Activated naive CD4-positive, alpha-beta T cell treated with anti-CD3 and anti-CD28 coated beads, Interleukin-2, amount 50 U/mL, for 16 hours (primary cell): ENCODE measurements around the gene MTUS2.

ENCODE experiments used
- DNase-seq: peaks from one replicate; pipeline ENCODE4 v3.0.0-alpha.2; 2020

Gene MTUS2

GRCh38 chr13:29464105-29464679, 644.1 kb downstream of the MTUS2 start:
- no peak for DNase-seq

GRCh38 chr13:29465741-29466293, 645.7 kb downstream of the MTUS2 start:
- DNase-seq = no peak

- DNase-seq = no peak
Measured at GRCh38 chr13:29471551-29471950, 651.4 kb downstream of the MTUS2 start.

GRCh38 chr13:29472332-29472961, 652.3 kb downstream of the MTUS2 start:
- DNase-seq = peak; percentile 38

- DNase-seq = no peak
Measured at GRCh38 chr13:29473166-29473565, 653.0 kb downstream of the MTUS2 start.

GRCh38 chr13:29474991-29475390, 654.9 kb downstream of the MTUS2 start:
- no peak for DNase-seq

GRCh38 chr13:29476046-29476445, 655.9 kb downstream of the MTUS2 start:
- DNase-seq = no peak

- no peak for DNase-seq
Measured at GRCh38 chr13:29479716-29480492, 659.8 kb downstream of the MTUS2 start.

- no peak for DNase-seq
Measured at GRCh38 chr13:29480893-29481525, 660.9 kb downstream of the MTUS2 start.

- no peak for DNase-seq
Measured at GRCh38 chr13:29481603-29482002, 661.5 kb downstream of the MTUS2 start.

- DNase-seq = no peak
Measured at GRCh38 chr13:29482504-29482903, 662.4 kb downstream of the MTUS2 start.

- DNase-seq = no peak
Measured at GRCh38 chr13:29483211-29483610, 663.1 kb downstream of the MTUS2 start.

- DNase-seq = no peak
Measured at GRCh38 chr13:29483623-29484022, 663.5 kb downstream of the MTUS2 start.

GRCh38 chr13:29484236-29484635, 664.1 kb downstream of the MTUS2 start:
- no peak for DNase-seq

GRCh38 chr13:29484796-29485195, 664.7 kb downstream of the MTUS2 start:
- no peak for DNase-seq

GRCh38 chr13:29486551-29486950, 666.4 kb downstream of the MTUS2 start:
- DNase-seq = no peak

- DNase-seq = no peak
Measured at GRCh38 chr13:29487466-29488454, 667.6 kb downstream of the MTUS2 start.

GRCh38 chr13:29489650-29490560, 669.8 kb downstream of the MTUS2 start:
- DNase-seq = no peak

- DNase-seq = no peak
Measured at GRCh38 chr13:29490561-29490885, 670.4 kb downstream of the MTUS2 start.

GRCh38 chr13:29491248-29491647, 671.1 kb downstream of the MTUS2 start:
- no peak for DNase-seq

- DNase-seq = no peak
Measured at GRCh38 chr13:29493796-29494195, 673.7 kb downstream of the MTUS2 start.
